Panc1 (cell line): ENCODE results near the gene CCBE1. TPM values are rescaled to one million over a fixed set of nuclear protein-coding genes. Genes with fewer than 3 reads are reported as not detected.

ENCODE experiments used
- ATAC-seq: fragments of 200-7000 bp; cut with Tn5 transposase; 2 replicates; pipeline ENCODE4 v1.9.1; 2020; ENCODE audit warnings: mild to moderate bottlenecking, moderate library complexity
- BruUV-seq: library from RNA; stranded (reverse); fragments of 400-500 nt; replicated peaks from 2 replicates; lab custom pipeline; 2021; lab: Mats Ljungman, UMichigan
- CTCF ChIA-PET: fragments of 300-600 bp; sonication (Branson Sonifier 250); formaldehyde crosslinking; loops from one replicate; lab custom pipeline; 2022; ENCODE audit warnings: antibody characterized with exemption; lab: Charles Lee
- POLR2A ChIA-PET: fragments of 300-600 bp; sonication (Branson Sonifier 250); formaldehyde crosslinking; loops from one replicate; lab custom pipeline; 2022; ENCODE audit warnings: antibody characterized with exemption; lab: Charles Lee
- DNase-seq: peaks from one replicate; pipeline ENCODE4 v3.0.0-alpha.2; 2010; ENCODE audit warnings: low read depth, low spot score
- H3K27ac ChIP-seq: 2 replicates; pipeline ENCODE4 v1.5.1; 2011; ENCODE audit warnings: mild to moderate bottlenecking, low read length, inconsistent platforms
- H3K27me3 ChIP-seq: fragments of 200-500 bp; sonication (Bioruptor generic); 2 replicates; pipeline ENCODE4 v1.6.0; 2014; ENCODE audit warnings: low read length, inconsistent platforms; ENCODE audit not compliant: control insufficient read depth, insufficient read depth
- H3K36me3 ChIP-seq: fragments of 200-500 bp; sonication (Bioruptor generic); 2 replicates; pipeline ENCODE4 v1.5.1; 2014; ENCODE audit warnings: inconsistent platforms, mild to moderate bottlenecking, low read length, moderate library complexity; ENCODE audit not compliant: control insufficient read depth, insufficient read depth
- H3K4me1 ChIP-seq: 2 replicates; pipeline ENCODE4 v1.5.1; 2011; ENCODE audit warnings: inconsistent platforms, mild to moderate bottlenecking, low read length, moderate library complexity; ENCODE audit not compliant: control insufficient read depth, insufficient read depth
- H3K4me3 ChIP-seq, 2 experiments: 2 replicates each; pipeline ENCODE4 v1.5.1; 2011 to 2012; ENCODE audit warnings: low read depth in 2 of 2, low read length in 2 of 2, mild to moderate bottlenecking in 2 of 2, inconsistent platforms in 1 of 2, moderate library complexity in 1 of 2
- H3K9me3 ChIP-seq: fragments of 200-500 bp; sonication (Bioruptor generic); 2 replicates; pipeline ENCODE4 v1.5.1; 2014; ENCODE audit warnings: low read depth, mild to moderate bottlenecking, inconsistent platforms, low read length, moderate library complexity; ENCODE audit not compliant: control insufficient read depth, insufficient read depth
- CTCF ChIP-seq: fragments of 450-650 bp; IDR thresholded peaks from 2 replicates; pipeline ENCODE4 v1.5.1; 2017; ENCODE audit warnings: mild to moderate bottlenecking
- POLR2AphosphoS5 ChIP-seq: IDR thresholded peaks from 2 replicates; pipeline ENCODE4 v1.6.1; 2012; ENCODE audit warnings: mild to moderate bottlenecking, low read depth, low read length, moderate library complexity
- REST ChIP-seq, 2 experiments: IDR thresholded peaks; 2 replicates each; pipeline ENCODE4 v1.6.1; 2011 to 2012; ENCODE audit warnings: low read depth in 2 of 2, control low read depth in 1 of 2, low read length in 1 of 2, mild to moderate bottlenecking in 1 of 2, moderate library complexity in 1 of 2; ENCODE audit not compliant: insufficient read depth in 1 of 2
- SIN3A ChIP-seq: IDR thresholded peaks from 2 replicates; pipeline ENCODE4 v1.6.1; 2012; ENCODE audit warnings: low read depth, mild to moderate bottlenecking, low read length, moderate library complexity, borderline replicate concordance; ENCODE audit not compliant: insufficient read depth
- TCF7L2 ChIP-seq: IDR thresholded peaks from 2 replicates; pipeline ENCODE4 v1.6.1; 2011; ENCODE audit warnings: mild to moderate bottlenecking, low read depth, low read length, inconsistent platforms
- in situ Hi-C: cut with HindIII; loops from 2 replicates; pipeline ENCODE4 v1.10.0; 2016; ENCODE audit warnings: low sequenced_read_pairs, low pct_unique_long_range_greater_than_20kb
- intact Hi-C: fragments of 100-400 bp; cut with micrococcal nuclease; formaldehyde crosslinking; loops from one replicate; pipeline ENCODE4 v1.10.0; 2022; ENCODE audit not compliant: unreplicated experiment
- total RNA-seq: library from RNA; stranded (reverse); gene quantifications from one replicate; pipeline ENCODE4 v1.2.1, GENCODE V29; 2021; ENCODE audit not compliant: unreplicated experiment

CCBE1 gene
- total RNA-seq, 1 experiment from 2014 or later, result 0.13 TPM

- no peaks in the 10 kb centered on the region for H3K4me1 ChIP-seq
- TF ChIP-seq SIN3A (no peak), POLR2AphosphoS5 (no peak), CTCF (no peak), REST (IDR thresholded peaks at IDR 0.05; ENCODE audit: insufficient read depth in 1 of 2, low read depth in 2 of 2, low read length in 1 of 2) (no peak), TCF7L2 (no peak)
- CTCF ChIA-PET, result no interaction called here
- DNase-seq, result no peak
- ATAC-seq, result no peak
- BruUV-seq, result no TSS peak
- H3K4me3 ChIP-seq, result no peak overlapping the region
- H3K27ac ChIP-seq, result no peak overlapping the region
- intact Hi-C loops (no loop called here), in situ Hi-C loops (no loop called here)
- no peaks in the 10 kb centered on the region for H3K9me3 ChIP-seq
- POLR2A ChIA-PET, result no interaction called here
- H3K36me3 ChIP-seq, result no peaks in the 10 kb centered on the region
- no peaks in the 10 kb centered on the region for H3K27me3 ChIP-seq
These were observed 46.3 kb upstream of the CCBE1 start for GRCh38 chr18:59743566-59743965.

DNA sequence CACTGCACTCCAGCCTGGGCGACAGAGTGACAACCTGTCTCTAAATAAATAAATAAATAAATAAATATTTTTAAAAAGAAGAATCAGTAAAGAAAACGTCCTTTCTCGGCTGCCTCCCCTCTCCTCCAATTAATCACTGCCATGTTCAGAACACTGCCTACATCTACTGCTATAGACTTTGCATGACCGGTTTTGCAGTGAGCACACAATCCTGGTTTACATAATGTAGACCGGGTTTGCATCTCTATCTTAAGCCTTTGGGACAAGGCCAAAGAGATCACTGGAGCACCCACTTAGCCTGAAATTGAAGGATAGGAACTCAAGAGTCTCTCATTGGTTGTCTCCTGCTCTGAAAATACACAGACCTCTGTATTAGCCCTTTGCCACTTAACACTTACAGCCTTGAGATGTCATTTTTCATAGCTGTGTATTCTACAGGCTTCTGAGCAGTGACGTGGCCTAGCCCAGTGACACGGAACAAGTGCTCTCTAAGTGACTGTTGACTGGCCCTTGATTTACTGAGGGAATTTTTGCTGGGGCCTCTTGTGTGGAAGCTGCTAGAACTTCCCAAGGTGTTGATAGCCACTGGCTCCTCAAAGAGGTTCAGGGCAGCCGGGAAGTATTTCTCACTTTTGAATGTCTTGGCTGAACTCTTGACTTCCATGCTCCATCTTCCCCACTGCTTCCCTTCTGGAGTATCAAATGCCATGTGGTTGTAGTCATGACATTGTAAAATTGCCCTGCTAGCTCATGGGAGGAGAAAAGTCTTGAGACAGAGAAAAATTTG, 45.3 kb upstream of the CCBE1 start:
- DNase-seq (no peak), ATAC-seq (no peak)
- no peaks in the 10 kb centered on the region for H3K9me3 ChIP-seq
- ChIA-PET CTCF (interaction anchor here (0.6 kb wide), 1 partner anchor 12 kb away, joined by 3 read pairs; no protein-coding TSS in a partner anchor), POLR2A (no interaction called here)
- in situ Hi-C loops, result no loop called here
- H3K27ac ChIP-seq, result no peak overlapping the region
- intact Hi-C loops, result no loop called here
- H3K27me3 ChIP-seq, result no peaks in the 10 kb centered on the region
- no peaks in the 10 kb centered on the region for H3K4me1 ChIP-seq
- no TSS peak for BruUV-seq
- no peak overlapping the region for H3K4me3 ChIP-seq
- H3K36me3 ChIP-seq, result no peaks in the 10 kb centered on the region
- TF ChIP-seq TCF7L2, result no peak
- no peak for TF ChIP-seq REST (IDR thresholded peaks at IDR 0.05; ENCODE audit: insufficient read depth in 1 of 2, low read depth in 2 of 2, low read length in 1 of 2)
- TF ChIP-seq SIN3A, result no peak
- no peak for TF ChIP-seq POLR2AphosphoS5
- TF ChIP-seq CTCF, result no peak
